Adipocyte (in vitro differentiated cells): ENCODE measurements around the gene PSD.

Source experiments
- DNase-seq: peaks from one replicate; pipeline ENCODE4 v3.0.0-alpha.2; 2015; ENCODE audit warnings: low read depth
- H3K27me3 ChIP-seq: replicated peaks from 2 replicates; pipeline ENCODE4 v1.7.0; 2013; ENCODE audit warnings: mild to moderate bottlenecking, low read length, moderate library complexity; ENCODE audit not compliant: control insufficient read depth, insufficient read depth
- H3K36me3 ChIP-seq: 2 replicates; pipeline ENCODE4 v1.7.0; 2013; ENCODE audit warnings: low read length, mild to moderate bottlenecking, moderate library complexity; ENCODE audit not compliant: control insufficient read depth, insufficient read depth, severe bottlenecking
- H3K4me1 ChIP-seq: 2 replicates; pipeline ENCODE4 v1.7.0; 2013; ENCODE audit warnings: mild to moderate bottlenecking, low read length, moderate library complexity; ENCODE audit not compliant: control insufficient read depth, insufficient read depth
- H3K4me3 ChIP-seq: 2 replicates; pipeline ENCODE4 v1.7.0; 2013; ENCODE audit warnings: mild to moderate bottlenecking, low read length, moderate library complexity
- H3K9ac ChIP-seq: 2 replicates; pipeline ENCODE4 v1.7.0; 2013; ENCODE audit warnings: mild to moderate bottlenecking, low read length, moderate library complexity
- H3K9me3 ChIP-seq: 2 replicates; pipeline ENCODE4 v1.7.0; 2013; ENCODE audit warnings: mild to moderate bottlenecking, low read length, moderate library complexity; ENCODE audit not compliant: control insufficient read depth

The PSD gene

DNA sequence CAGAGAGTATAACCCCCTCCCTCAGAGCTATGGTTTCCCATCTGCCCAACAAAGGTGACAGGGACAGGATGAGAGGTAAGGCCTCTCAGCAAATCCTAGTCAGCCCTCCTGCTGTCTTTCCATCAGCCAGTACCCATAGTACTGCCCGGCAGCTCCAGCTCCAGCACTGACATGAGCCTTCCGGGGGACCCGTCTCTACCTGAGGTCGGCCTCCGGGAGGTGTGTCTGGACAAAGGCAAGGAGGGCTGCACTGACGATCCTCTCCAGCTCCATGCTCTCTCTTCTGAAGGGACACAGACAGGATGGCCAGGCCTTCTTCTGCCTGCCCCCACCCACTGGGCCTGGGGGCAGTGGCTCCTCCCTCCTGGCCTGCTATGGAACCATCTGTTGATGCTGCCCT lies 6.3 kb upstream of the PSD start:
- H3K9me3 ChIP-seq: no peaks in the 10 kb centered on the region
- H3K27me3 ChIP-seq: no peaks in the 10 kb centered on the region
- H3K4me3 ChIP-seq: no peak overlapping the region
- peaks cover 17% of the 10 kb centered on the region for H3K4me1 ChIP-seq
- no peak overlapping the region for H3K9ac ChIP-seq
- no peak for DNase-seq
- H3K36me3 ChIP-seq: peaks cover 20% of the 10 kb centered on the region

DNA sequence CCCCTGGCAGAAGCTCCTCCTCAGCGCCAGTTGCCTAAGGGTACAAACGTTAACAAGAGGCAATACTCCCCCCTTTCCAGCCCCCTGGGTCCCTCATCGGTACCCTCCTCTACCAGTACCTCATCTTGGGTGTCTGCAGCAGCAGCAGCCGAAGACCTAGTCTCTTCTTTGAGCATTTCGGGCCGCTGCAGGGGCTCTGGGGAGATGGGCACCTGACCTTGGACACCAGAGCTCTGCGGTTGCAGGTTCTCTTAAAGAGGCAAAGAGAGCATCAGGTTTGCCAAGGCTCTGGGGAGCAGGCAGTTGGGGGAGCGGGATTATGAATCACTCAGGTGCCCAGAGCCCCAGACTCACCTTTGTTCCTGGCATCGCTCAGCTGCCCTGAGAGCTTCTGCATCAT lies 5.6 kb upstream of the PSD start:
- DNase-seq: no peak
- H3K9ac ChIP-seq: no peak overlapping the region
- no peak overlapping the region for H3K4me3 ChIP-seq
- no peaks in the 10 kb centered on the region for H3K9me3 ChIP-seq
- peaks cover 21% of the 10 kb centered on the region for H3K4me1 ChIP-seq
- H3K27me3 ChIP-seq: no peaks in the 10 kb centered on the region
- peaks cover 20% of the 10 kb centered on the region for H3K36me3 ChIP-seq

DNA sequence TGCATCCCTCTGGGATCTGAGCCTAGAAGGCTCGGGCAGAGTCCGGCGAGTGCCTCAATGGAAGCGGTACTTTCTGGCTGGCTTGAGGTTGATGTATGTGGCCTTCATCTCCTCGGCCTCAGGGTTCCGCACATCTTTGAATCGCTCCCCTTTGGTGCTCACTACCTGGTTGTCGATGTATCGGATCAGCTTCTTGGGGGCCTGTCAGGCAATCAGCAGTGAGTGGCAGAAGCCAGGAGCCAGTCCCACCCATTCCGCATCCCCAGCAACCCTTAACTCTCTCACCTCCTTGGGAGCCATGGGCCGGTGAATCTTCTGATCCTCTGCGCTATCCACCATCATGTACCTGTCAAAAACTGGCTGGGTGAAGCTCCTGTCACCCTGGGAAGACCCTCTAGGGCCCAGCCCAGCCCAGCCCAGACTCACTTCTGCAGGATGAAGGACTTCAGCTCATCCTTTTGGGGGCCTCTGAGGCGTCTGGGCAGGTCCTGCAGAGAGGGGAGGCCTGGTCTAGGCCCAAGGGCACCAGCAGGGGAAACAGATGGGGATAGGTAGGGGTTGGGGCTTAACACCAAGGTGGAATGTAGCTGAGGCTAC lies 4.9 kb upstream of the PSD start:
- DNase-seq: no peak
- Histone ChIP-seq H3K27me3 (peaks cover under 1% of the 10 kb centered on the region), H3K36me3 (peaks cover 20% of the 10 kb centered on the region), H3K4me1 (peaks cover 21% of the 10 kb centered on the region), H3K4me3 (no peak overlapping the region), H3K9ac (no peak overlapping the region), H3K9me3 (no peaks in the 10 kb centered on the region)

DNA sequence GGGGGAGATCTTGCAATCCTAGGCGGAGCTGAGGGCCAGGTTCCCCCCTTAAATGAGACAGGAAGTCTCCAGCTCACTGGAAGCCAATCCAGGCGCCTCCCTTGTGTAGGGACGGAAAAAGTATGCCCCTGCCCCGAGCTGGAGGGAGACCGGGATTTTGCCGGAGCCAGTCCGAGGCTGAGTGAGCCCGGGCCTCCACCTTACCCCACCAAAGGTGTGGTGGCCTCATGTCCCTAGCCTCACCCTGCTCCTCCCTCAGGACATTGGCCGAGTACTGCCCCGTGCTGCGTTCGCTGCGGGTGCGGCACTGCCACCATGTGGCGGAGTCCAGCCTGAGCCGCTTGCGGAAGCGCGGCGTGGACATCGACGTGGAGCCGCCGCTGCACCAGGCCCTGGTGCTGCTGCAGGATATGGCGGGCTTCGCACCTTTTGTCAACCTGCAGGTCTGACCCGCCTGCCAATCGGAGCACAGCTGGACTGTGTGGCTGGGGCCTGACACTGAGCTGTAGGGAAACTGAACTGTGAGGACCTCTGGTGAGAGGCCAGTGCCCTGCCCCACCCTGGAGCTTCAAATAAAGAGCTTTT lies 4.1 kb upstream of the PSD start:
- H3K9me3 ChIP-seq: no peaks in the 10 kb centered on the region
- peaks cover 8% of the 10 kb centered on the region for H3K27me3 ChIP-seq
- peak; percentile 86 for DNase-seq
- H3K9ac ChIP-seq: peak overlapping the region; percentile 84
- H3K4me3 ChIP-seq: peak overlapping the region; percentile 84
- peaks cover 20% of the 10 kb centered on the region for H3K36me3 ChIP-seq
- peaks cover 21% of the 10 kb centered on the region for H3K4me1 ChIP-seq

DNA sequence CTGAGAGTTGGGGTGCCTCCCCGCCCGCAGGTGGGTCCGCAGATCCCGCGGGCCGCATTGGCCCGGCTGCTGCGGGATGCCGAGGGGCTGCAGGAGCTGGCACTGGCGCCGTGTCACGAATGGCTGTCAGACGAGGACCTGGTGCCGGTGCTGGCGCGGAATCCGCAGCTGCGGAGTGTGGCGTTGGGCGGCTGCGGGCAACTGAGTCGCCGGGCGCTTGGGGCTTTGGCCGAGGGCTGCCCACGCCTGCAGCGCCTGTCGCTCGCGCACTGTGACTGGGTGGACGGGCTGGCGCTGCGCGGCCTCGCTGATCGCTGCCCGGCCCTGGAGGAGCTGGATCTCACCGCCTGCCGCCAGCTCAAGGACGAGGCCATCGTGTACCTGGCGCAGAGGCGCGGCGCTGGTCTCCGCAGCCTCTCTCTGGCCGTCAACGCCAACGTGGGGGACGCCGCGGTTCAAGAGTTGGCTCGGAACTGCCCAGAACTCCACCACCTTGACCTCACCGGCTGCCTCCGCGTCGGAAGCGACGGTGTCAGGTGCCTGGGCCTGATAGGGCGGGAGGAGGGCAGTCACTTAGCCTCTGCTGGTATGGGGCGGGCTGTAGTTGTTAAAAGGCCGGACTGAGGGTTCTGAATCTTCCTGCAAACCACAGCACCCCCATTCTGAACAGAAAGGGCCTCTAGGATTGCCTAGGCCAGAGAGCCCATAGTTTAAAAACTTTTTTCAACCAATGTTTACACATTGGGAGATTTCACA lies 3.4 kb upstream of the PSD start:
- peak overlapping the region; percentile 84 for H3K9ac ChIP-seq
- peak overlapping the region; percentile 84 for H3K4me3 ChIP-seq
- H3K4me1 ChIP-seq: peaks cover 21% of the 10 kb centered on the region
- H3K9me3 ChIP-seq: no peaks in the 10 kb centered on the region
- H3K36me3 ChIP-seq: peaks cover 20% of the 10 kb centered on the region
- H3K27me3 ChIP-seq: peaks cover 15% of the 10 kb centered on the region
- DNase-seq: peak; percentile 61

DNA sequence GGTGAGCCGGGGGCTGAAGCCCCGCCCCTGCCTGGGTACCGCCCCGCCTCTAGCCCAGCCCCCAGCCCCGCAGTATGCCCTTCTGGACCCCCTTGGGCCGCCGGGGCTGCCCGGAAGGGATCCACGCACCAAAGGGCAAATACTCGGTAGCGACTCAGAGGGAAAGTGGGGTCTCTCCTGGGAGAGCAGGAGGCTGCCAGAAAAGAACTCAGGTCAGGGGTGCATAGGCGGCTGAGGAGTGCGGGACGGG lies 2.8 kb upstream of the PSD start:
- peaks cover 17% of the 10 kb centered on the region for H3K27me3 ChIP-seq
- peak overlapping the region; percentile 84 for H3K4me3 ChIP-seq
- no peaks in the 10 kb centered on the region for H3K9me3 ChIP-seq
- peak overlapping the region; percentile 84 for H3K9ac ChIP-seq
- peaks cover 21% of the 10 kb centered on the region for H3K4me1 ChIP-seq
- peaks cover 20% of the 10 kb centered on the region for H3K36me3 ChIP-seq
- no peak for DNase-seq

DNA sequence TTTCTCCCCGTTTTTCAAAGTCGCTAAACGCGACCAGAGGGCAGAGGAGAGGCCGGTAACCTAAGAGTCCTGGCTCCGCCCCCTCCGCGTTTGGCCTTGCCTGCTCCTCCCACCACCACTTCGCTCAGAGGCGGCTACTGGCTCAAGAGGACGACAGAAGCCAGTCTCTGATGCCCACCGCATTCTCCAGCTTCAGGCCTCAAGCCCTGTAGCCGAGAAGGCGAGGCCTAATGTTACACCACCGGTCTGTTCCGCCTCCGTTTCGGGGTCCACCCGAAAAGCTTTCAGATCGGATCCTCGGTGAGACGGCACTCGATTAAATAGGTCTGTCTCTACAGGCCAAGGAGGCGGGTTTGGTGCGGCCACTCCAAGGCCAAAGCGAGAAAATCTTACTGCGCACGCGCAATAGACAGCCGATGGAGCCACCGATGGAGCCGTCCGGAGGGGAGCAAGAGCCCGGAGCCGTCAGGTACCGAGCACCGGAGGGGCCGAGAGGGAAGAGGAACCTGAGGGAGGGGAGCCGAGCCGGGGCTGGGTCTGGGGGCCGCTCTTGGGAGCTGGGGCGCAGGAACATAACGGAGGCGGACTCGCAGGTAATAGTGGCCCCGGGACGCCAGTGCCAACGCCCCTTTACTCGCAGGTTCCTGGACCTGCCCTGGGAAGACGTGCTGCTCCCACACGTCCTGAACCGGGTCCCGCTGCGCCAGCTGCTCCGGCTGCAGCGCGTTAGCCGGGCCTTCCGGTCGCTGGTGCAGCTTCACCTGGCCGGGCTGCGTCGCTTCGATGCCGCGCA lies 2.3 kb upstream of the PSD start, which contains the start of gene FBXL15:
Gene FBXL15 (plus strand): TSS at position 123 of the 793 bp plus-strand sequence. CDS start 294 bp downstream, at position 417.
- H3K9ac ChIP-seq: peak within 1 kb of the TSS; percentile 84
- no peaks in the 10 kb centered on the region for H3K9me3 ChIP-seq
- peaks cover 20% of the 10 kb centered on the region for H3K36me3 ChIP-seq
- peak; percentile 99 for DNase-seq
- peaks cover 21% of the 10 kb centered on the region for H3K4me1 ChIP-seq
- peaks cover 21% of the 10 kb centered on the region for H3K27me3 ChIP-seq
- peak within 1 kb of the TSS; percentile 84 for H3K4me3 ChIP-seq

DNA sequence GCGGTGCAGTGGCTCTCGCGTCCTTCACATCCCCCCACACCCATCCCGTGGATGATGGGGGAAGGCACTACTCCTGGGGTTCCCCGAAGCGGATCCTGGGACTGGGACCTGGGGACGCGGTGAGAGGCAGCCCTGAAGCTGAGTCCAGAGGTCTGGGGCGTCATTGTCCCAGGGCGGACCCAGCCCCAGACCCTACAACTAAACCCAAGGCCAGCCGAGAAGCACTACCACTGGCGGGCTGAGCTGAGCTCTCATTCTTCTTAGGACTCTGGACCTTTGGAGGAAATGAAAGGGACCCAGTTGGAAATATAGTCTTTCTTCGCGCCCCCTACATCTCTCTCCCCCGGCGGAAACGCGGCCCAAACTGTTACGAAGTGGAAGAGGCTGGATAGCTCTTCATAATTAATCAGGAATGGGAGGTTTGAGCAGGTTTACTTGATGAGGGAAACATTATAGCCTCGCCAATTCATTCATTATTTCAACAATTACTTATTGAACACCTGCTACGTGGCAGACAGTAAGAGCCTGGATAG lies 1.7 kb upstream of the PSD start:
- DNase-seq: peak; percentile 30
- H3K36me3 ChIP-seq: peaks cover 20% of the 10 kb centered on the region
- H3K27me3 ChIP-seq: peaks cover 27% of the 10 kb centered on the region
- peak overlapping the region; percentile 84 for H3K4me3 ChIP-seq
- peak overlapping the region; percentile 84 for H3K9ac ChIP-seq
- H3K4me1 ChIP-seq: peaks cover 21% of the 10 kb centered on the region
- no peaks in the 10 kb centered on the region for H3K9me3 ChIP-seq

DNA sequence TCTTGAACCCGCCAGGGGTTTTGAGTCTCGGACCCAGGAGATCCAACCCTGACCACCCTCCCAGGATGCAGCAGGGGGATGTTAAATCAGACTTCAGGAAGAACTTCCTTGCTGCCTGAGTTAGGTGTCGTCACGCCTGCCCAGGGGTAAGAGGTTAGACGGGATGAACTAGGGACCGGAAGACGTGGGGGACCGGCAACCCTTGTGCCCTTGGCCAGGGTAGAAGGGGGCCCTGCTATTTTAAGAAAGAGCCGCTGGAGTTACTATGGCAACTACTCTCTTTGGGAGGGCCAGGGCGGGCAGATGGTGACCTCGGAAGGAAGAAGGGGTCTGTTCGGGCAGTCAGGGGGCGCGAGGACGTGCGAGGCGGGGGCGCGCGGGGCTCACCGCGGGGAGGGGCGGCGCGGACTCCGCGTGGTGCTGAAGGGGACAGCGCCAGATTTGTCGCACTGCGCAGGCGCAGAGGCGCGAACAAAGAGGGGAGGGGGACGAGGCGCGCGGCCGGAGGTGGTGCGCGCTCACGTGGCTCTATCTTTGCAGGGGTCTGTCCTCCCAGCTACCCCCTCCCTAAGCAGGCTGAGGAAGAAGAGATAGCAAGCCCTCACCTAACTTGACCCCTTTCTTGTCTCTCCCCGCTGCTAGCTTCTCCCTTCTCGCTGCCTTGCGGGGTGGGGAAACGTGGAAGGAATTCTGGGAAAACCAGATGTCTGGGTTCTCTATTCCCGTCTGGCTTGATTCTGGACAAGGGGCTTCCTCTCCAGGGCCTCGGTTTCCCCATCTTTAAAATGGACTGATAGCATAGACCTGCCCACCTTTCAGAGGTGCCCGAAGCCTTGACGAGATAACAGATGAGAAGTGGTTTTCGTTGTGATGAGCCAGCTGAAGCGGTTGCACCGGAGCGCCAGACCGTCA lies 940 bp upstream of the PSD start:
- Histone ChIP-seq H3K27me3 (peaks cover 32% of the 10 kb centered on the region), H3K9me3 (no peaks in the 10 kb centered on the region), H3K36me3 (peaks cover 16% of the 10 kb centered on the region), H3K4me3 (peak overlapping the region; percentile 84), H3K9ac (peak overlapping the region; percentile 84), H3K4me1 (peaks cover 21% of the 10 kb centered on the region)
- peak; percentile 62 for DNase-seq

DNA sequence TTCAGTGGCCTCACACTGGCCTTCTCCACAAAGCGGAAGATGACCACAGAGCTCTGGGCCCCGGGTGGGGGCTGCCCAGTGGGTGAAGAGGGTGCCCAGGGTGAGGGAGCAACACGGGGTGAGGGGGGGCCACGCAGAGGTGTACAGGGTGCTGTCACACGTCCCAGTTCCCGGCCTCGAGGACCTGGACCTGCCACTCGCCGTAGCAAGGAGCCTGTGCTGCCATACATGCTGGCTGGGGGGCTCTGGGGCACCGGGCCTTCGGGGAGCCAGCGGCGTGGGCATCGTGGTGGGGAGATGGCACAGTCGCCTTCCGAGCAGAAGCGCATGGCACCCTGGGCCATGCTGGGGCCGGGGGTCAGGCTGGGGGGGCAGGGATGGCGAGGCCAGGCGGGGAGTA lies 1.9 kb downstream of the PSD start:
- H3K9me3 ChIP-seq: no peaks in the 10 kb centered on the region
- H3K4me1 ChIP-seq: peaks cover 9% of the 10 kb centered on the region
- no peak overlapping the region for H3K4me3 ChIP-seq
- H3K27me3 ChIP-seq: peaks cover 52% of the 10 kb centered on the region
- DNase-seq: no peak
- no peak overlapping the region for H3K9ac ChIP-seq
- no peaks in the 10 kb centered on the region for H3K36me3 ChIP-seq
